HG03521 (cell line): Measurements from ENCODE around the gene SRPRA.

ENCODE experiments used
- ATAC-seq: cut with Tn5 transposase; IDR thresholded peaks from one replicate; pipeline ENCODE4 v1.9.1; 2021; ENCODE audit warnings: mild to moderate bottlenecking, moderate library complexity; ENCODE audit not compliant: unreplicated experiment

The SRPRA gene

DNA sequence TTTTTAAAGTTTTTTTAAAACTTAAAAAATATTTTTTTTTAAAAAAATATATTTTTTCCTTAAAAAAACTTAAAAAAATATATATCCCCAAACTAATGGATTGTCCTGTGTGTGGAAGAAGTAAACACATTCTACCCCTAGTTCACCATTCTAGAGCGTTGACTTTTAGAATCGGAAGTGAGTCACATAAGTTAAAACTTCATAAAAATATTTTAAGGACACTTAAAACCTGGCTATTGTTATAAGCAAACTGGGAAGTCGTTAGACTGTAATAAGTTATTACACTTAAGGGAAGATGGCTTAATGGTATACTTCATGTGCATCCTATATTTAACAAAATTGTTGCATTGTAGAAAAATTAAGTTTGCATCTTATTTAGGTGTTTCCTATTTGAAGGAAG is 36.0 kb downstream of the SRPRA start:
- no peak for ATAC-seq

GRCh38 chr11:126231725-126232459 is 36.8 kb downstream of the SRPRA start:
- no peak for ATAC-seq

DNA sequence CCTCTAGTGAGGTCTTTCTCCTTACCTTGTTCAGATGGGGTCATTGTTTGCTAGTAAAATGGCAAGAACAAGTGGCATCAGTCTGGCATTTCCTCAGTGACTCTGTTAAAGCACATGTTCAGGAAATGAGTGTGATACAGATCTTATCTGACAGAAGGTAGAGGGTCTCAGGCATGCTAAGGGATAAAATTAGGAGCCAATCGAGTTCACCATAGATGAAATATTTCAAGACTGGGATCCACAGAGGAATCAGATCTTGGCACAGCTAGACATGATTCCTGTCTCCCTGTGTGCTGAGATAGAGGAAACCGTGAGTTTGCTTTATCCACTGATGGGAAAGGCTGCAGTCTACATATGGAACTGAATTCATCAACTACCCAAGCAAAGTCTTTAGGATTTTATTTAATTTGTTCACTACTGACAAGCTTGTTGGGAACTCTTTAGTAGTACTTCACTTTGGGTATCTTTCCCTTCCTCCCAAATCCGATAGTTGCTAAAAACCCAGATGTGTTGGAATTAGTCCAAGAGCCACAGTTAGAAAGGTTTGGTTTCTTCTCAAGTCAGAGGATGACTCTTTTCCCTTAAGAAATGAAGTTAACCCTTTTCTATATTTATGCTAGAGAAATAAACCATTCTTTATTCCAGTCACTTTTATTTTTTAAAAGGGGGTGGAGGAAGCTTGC is 38.7 kb downstream of the SRPRA start:
- no peak for ATAC-seq

- ATAC-seq, result no peak
Measured at GRCh38 chr11:126226334-126227084, 42.2 kb downstream of the SRPRA start.

- ATAC-seq, result no peak
Measured at GRCh38 chr11:126225295-126225665, 43.4 kb downstream of the SRPRA start.

GRCh38 chr11:126224647-126225294 is 43.9 kb downstream of the SRPRA start:
- ATAC-seq, result no peak

DNA sequence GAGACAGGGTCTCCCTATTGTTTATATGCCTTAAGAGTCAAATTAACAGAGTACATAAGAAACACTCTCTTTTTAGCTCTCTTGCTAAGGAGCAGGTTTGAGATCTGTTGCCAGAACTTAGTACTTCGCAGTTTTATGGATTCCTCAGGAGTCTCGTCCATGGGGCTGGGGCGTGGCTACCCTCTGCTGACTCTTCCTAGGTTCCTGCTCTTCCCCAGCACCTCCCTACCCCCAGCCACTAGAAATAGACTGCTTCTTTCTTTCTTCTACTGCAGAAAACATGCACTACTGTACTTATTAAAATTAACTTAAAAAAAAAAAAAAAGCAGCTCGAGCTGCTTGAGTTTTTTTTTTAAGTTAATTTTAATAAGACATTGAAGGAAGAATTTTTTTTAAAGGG is 49.1 kb downstream of the SRPRA start:
- ATAC-seq, result no peak

- no peak for ATAC-seq
Measured at GRCh38 chr11:126217491-126217890, 51.2 kb downstream of the SRPRA start.

- ATAC-seq, result no peak
Measured at GRCh38 chr11:126216526-126217305, 52.0 kb downstream of the SRPRA start.

DNA sequence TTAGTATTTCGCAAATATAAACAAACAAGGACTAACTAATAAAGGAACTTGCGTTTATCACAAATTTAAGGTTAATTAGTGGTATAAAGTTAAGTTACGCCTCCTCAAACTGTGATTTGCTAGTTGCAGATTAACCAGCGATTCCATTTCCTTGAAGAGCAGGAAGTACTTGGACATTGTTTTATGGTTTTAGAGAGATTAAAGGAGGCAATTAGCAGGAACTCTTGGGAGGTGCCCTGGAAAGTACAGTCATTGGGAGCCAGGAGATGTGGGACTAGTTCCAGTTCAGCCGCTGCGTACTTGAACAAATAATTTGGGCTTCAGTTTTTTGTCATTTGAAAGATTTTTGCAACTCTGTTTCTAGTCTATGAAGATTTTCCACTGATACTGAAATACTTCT is 53.9 kb downstream of the SRPRA start:
- no peak for ATAC-seq

DNA sequence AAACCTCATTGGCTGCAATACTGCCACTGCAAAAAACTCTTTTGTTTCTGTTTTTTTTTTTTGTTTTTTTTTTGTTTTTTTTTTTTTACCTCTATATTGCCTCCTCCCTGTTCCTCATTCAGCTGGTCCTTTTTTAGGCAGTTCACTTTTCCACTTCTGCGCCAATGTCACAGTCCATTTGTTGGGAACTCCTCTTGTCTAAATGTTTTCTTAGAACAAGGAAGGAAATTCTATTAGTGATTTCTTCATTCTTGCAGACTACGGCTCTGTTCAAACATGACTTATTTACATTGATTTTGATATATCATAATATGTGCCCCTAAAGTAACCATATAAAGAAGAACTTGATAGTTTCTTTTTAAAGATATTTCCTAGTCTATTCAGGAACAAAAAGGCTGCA is 54.3 kb downstream of the SRPRA start:
- ATAC-seq, result no peak
